PC-9 (cell line): ENCODE measurements around the gene SLC22A23.

Source experiments
- EZH2 ChIP-seq: fragments of 200-600 bp; sonication (generic); IDR thresholded peaks from 2 replicates; pipeline ENCODE4 v1.8.0; 2017; ENCODE audit warnings: antibody characterized with exemption, low read depth
- TF ChIP-seq, protein P1 (sequence below): fragments of 200-600 bp; sonication (generic); conservative IDR thresholded peaks from 2 replicates; pipeline ENCODE4 v1.6.1; 2017; ENCODE audit warnings: mixed run types, antibody characterized with exemption, mild to moderate bottlenecking, moderate library complexity

DNA sequence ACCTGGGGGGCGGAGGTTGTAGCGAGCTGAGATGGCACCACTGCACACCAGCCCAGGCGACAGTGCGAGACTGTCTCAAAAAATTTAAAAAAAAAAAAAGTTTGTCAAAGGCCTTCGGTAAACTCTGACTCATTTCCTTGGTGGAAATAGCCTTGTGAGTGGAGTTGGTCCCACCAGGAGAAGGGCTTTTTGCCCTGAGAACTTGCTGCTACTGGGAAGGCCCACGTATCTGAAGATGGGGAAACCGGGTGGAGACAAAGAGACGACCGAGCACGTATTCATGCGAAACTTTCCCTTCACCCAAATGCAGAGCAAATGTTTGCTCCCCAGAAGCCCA is 51.7 kb downstream of the SLC22A23 start:
- TF ChIP-seq, protein P1, sequence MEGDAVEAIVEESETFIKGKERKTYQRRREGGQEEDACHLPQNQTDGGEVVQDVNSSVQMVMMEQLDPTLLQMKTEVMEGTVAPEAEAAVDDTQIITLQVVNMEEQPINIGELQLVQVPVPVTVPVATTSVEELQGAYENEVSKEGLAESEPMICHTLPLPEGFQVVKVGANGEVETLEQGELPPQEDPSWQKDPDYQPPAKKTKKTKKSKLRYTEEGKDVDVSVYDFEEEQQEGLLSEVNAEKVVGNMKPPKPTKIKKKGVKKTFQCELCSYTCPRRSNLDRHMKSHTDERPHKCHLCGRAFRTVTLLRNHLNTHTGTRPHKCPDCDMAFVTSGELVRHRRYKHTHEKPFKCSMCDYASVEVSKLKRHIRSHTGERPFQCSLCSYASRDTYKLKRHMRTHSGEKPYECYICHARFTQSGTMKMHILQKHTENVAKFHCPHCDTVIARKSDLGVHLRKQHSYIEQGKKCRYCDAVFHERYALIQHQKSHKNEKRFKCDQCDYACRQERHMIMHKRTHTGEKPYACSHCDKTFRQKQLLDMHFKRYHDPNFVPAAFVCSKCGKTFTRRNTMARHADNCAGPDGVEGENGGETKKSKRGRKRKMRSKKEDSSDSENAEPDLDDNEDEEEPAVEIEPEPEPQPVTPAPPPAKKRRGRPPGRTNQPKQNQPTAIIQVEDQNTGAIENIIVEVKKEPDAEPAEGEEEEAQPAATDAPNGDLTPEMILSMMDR: no peak
- TF ChIP-seq EZH2: no peak
